GM23248 (cell line): ENCODE data around the gene ARPC5L.

ENCODE experiments used
- EZH2 ChIP-seq: fragments of 200-600 bp; sonication (generic); IDR thresholded peaks from 2 replicates; pipeline ENCODE4 v1.6.1; 2018; ENCODE audit warnings: antibody characterized with exemption, mild to moderate bottlenecking; ENCODE audit not compliant: insufficient read depth, poor library complexity, severe bottlenecking
- EZH2phosphoT487 ChIP-seq: fragments of 200-600 bp; sonication (generic); IDR thresholded peaks from 2 replicates; pipeline ENCODE4 v1.6.1; 2018; ENCODE audit warnings: antibody characterized with exemption, moderate library complexity, mild to moderate bottlenecking, low read depth; ENCODE audit not compliant: insufficient read depth

- no peak for TF ChIP-seq EZH2phosphoT487
- TF ChIP-seq EZH2 = no peak
Measured at GRCh38 chr9:124880501-124880900, 18.6 kb downstream of the ARPC5L start.
